ENCODE measurements around the gene UCHL5.

Gene UCHL5

GRCh38 chr1:192967211-192967877 is 91.8 kb downstream of the UCHL5 start:
- DNase-seq, result peak in 2 of 4 experiments; percentile 4 to 16

- DNase-seq, result no peak
These were observed 93.1 kb downstream of the UCHL5 start for GRCh38 chr1:192966073-192966472.

DNA sequence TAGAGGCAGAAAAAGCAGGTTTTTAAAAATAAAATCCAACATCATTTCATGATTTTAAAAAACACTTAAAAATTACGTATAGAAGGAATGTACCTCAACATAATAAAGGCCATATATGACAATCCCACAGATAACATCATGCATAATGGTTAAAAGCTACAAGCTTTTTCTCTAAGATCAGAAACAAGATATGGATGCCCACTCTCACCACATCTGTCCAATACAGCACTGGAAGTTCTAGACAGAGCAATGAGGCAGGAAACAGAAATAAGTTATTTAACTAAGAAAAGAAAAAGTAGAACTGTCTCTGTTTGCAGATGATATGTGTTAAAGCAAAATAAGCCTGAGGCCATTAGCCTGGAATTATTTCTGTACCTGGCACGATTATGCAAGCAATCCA is 96.3 kb downstream of the UCHL5 start:
- no peak for DNase-seq

Measured in suppressor macrophage (primary cell).